Breast epithelium (tissue), 4 donors: ENCODE results near the gene SMARCA4. TPM values are rescaled to one million over a fixed set of nuclear protein-coding genes. Genes with fewer than 3 reads are reported as not detected.
A peak's percentile ranks its signal among the peaks of the same experiment; 100 is the strongest.
"Not testable (repeated sequence)": the region's sequence is repeated elsewhere in the genome, so short reads cannot be mapped to it uniquely, and the experiment has no call there.

Experiments used
- DNase-seq, 2 donors: peaks; one replicate each; pipeline ENCODE4 v3.0.0-alpha.2; 2019; ENCODE audit warnings: low spot score in 2 of 2
- H3K27ac ChIP-seq, 2 donors: fragments of 200-600 bp; sonication (generic) in 1 of 2; one replicate each; pipeline ENCODE4 v1.5.1; 2016 to 2019; ENCODE audit warnings: mild to moderate bottlenecking in 1 of 2
- H3K27me3 ChIP-seq, 2 donors: fragments of 200-600 bp; sonication (generic) in 1 of 2; one replicate each; pipeline versions ENCODE4 v1.5.1 to v1.6.0; 2017 to 2019; ENCODE audit warnings: control low read depth in 1 of 2, mild to moderate bottlenecking in 1 of 2
- H3K36me3 ChIP-seq: fragments of 200-600 bp; one replicate; pipeline ENCODE4 v1.5.1; 2019
- H3K4me1 ChIP-seq, 2 donors: fragments of 200-600 bp; sonication (generic); one replicate each; pipeline ENCODE4 v1.5.1; 2016 to 2019; ENCODE audit warnings: control low read depth in 1 of 2
- H3K4me3 ChIP-seq, 3 donors: fragments of 200-600 bp; sonication (generic); 1 replicate in 2 of 3; 2 replicates in 1 of 3; pipeline ENCODE4 v1.5.1; 2016 to 2019; ENCODE audit warnings: mild to moderate bottlenecking in 3 of 3, moderate library complexity in 2 of 3
- H3K9me3 ChIP-seq, 2 donors: fragments of 200-600 bp; sonication (generic) in 1 of 2; one replicate each; pipeline ENCODE4 v1.5.1; 2016 to 2019; ENCODE audit warnings: control low read depth in 1 of 2
- POLR2A ChIP-seq: fragments of 450-650 bp; IDR thresholded peaks from one replicate; pipeline ENCODE4 v1.6.1; 2016; ENCODE audit warnings: antibody characterized with exemption, mild to moderate bottlenecking, moderate library complexity
- POLR2AphosphoS5 ChIP-seq, 3 donors: sonication (generic); formaldehyde crosslinking; IDR thresholded peaks; one replicate each; pipeline ENCODE4 v1.6.1; 2017; ENCODE audit warnings: antibody characterized with exemption in 3 of 3
- intact Hi-C: fragments of 100-400 bp; cut with DNase I; formaldehyde crosslinking; loops from one replicate; pipeline ENCODE4 v1.15.1; 2023; ENCODE audit warnings: low total_unique reads
- total RNA-seq, 3 donors: library from RNA; depleted of rRNA; stranded (reverse); fragments of >200 nt; gene quantifications; one replicate each; pipeline ENCODE4 v1.1.0, GENCODE V29; 2016
- TF ChIP-seq, protein P1 (sequence below), 3 donors: fragments of 450-650 bp; IDR thresholded peaks; one replicate each; pipeline ENCODE4 v1.5.1; 2016 to 2017; ENCODE audit warnings: antibody characterized with exemption in 3 of 3, mild to moderate bottlenecking in 3 of 3, moderate library complexity in 3 of 3

The SMARCA4 gene
- total RNA-seq, 3 donors from 2014 or later = 36.8 to 78.3 (median 72.4) TPM

DNA sequence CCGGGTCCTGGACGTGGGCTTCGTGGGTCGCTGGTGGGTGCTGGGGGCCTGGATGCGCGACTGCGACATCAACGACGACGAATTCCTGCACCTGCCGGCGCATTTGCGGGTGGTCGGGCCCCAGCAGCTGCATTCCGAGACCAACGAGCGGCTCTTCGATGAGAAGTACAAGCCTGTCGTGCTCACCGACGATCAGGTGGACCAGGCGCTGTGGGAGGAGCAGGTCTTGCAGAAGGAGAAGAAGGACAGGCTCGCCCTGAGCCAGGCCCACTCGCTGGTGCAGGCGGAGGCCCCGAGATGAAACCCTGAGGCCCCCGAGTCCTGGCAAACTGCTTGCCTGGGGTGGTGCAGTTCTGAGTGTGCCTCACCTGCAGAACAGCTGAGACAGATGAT lies 31.4 kb upstream of the SMARCA4 start:
- Histone ChIP-seq H3K27ac (peak overlapping the region; percentile 88 to 89), H3K4me3 (peak overlapping the region; percentile 81 to 99 (median 86)), H3K27me3 (no peaks in the 10 kb centered on the region), H3K9me3 (no peaks in the 10 kb centered on the region), H3K4me1 (peaks cover 0 to 15% of the 10 kb centered on the region in 2 donors), H3K36me3 (no peaks in the 10 kb centered on the region)
- TF ChIP-seq POLR2AphosphoS5 (IDR thresholded peaks at IDR 0.05) (no peak), POLR2A (no peak)
- TF ChIP-seq, protein P1, sequence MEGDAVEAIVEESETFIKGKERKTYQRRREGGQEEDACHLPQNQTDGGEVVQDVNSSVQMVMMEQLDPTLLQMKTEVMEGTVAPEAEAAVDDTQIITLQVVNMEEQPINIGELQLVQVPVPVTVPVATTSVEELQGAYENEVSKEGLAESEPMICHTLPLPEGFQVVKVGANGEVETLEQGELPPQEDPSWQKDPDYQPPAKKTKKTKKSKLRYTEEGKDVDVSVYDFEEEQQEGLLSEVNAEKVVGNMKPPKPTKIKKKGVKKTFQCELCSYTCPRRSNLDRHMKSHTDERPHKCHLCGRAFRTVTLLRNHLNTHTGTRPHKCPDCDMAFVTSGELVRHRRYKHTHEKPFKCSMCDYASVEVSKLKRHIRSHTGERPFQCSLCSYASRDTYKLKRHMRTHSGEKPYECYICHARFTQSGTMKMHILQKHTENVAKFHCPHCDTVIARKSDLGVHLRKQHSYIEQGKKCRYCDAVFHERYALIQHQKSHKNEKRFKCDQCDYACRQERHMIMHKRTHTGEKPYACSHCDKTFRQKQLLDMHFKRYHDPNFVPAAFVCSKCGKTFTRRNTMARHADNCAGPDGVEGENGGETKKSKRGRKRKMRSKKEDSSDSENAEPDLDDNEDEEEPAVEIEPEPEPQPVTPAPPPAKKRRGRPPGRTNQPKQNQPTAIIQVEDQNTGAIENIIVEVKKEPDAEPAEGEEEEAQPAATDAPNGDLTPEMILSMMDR (IDR thresholded peaks at IDR 0.05) = no peak
- intact Hi-C loops = no loop called here
- no peak for DNase-seq

DNA sequence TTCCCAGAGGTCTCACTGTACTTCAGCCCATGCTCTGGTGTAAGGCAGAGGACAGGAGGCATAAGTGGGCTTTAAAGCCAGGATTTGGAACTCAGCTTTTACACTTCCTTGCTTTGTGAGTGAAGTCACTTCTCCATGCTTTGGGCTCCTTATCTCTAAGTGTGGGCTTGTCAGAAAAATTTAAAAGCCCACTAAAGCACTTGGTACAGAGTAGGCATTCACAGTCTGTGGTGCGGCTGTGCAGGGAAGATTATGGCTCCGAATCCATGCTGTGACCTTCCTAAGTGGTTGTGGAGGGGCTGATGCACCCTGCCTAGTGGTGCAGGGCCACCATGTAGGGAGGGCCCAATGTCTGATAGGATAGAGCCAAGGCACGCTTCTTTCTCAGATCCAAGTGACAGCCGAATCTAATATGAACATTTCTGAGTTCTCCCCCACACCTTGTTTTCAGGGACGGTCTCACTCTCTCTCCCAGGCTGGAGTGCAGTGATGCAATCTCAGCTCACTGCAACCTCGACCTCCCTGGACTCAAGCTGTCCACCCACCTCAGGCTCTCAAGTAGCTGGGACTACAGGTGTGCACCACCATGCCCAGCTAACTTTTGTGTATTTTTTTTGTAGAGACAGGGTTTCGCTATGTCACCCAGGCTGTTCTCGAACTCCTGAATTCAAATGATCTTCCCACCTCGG lies 25.3 kb upstream of the SMARCA4 start:
- DNase-seq = no peak
- intact Hi-C loops = no loop called here
- Histone ChIP-seq H3K4me1 (peaks cover 0 to 4% of the 10 kb centered on the region in 2 donors), H3K9me3 (no peaks in the 10 kb centered on the region), H3K27me3 (no peaks in the 10 kb centered on the region), H3K27ac (no peak overlapping the region), H3K4me3 (no peak overlapping the region), H3K36me3 (no peaks in the 10 kb centered on the region)
- TF ChIP-seq POLR2A = no peak
- TF ChIP-seq, protein P1 (IDR thresholded peaks at IDR 0.05) = no peak
- no peak for TF ChIP-seq POLR2AphosphoS5 (IDR thresholded peaks at IDR 0.05)

DNA sequence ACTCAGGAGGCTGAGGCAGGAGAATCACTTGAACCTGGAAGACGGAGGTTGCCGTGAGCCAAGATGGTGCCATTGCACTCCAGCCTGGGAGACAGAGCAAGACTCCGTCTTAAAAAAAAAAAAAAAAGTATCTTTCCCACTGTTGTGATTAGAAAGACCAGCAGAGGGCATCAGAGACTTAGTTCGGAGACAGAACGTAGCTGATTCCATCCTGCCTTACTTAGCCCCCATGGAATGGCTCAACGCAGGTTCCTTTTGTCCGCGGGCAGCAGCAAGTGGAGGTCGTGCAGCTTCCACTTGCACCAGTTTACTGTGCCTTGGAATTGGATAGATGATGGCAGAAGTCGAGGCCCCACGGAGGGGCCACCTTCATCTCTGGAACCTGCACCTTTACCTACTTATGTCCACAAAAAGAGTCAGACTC lies 24.2 kb upstream of the SMARCA4 start:
- intact Hi-C loops = no loop called here
- Histone ChIP-seq H3K27me3 (no peaks in the 10 kb centered on the region), H3K9me3 (no peaks in the 10 kb centered on the region), H3K27ac (no peak overlapping the region), H3K36me3 (no peaks in the 10 kb centered on the region), H3K4me3 (no peak overlapping the region), H3K4me1 (peaks cover 0 to 7% of the 10 kb centered on the region in 2 donors)
- no peak for DNase-seq
- TF ChIP-seq POLR2AphosphoS5 (IDR thresholded peaks at IDR 0.05) (peak in 1 of 3 donors; percentile 44), POLR2A (no peak)
- TF ChIP-seq, protein P1 (IDR thresholded peaks at IDR 0.05) = peak; percentile 29 to 86 (median 67)

DNA sequence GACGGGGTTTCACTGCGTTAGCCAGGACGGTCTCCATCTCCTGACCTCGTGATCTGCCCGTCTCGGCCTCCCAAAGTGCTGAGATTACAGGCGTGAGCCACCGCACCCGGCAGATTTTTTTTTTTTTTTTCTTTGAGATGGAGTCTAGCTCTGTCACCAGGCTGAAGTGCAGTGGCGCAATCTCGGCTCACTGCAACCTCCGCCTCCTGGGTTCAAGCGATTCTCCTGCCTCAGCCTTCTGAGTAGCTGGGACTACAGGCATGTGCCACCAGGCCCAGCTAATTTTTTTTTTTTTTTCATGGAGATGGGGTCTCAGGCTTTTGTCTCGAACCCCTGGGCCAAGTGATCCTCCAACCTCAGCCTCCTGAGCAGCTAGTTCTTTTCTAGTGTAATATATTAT lies 19.2 kb upstream of the SMARCA4 start:
- DNase-seq, H3K36me3 ChIP-seq, H3K27me3 ChIP-seq, intact Hi-C loops, H3K9me3 ChIP-seq, H3K4me1 ChIP-seq, H3K4me3 ChIP-seq: not testable (repeated sequence)
- H3K27ac ChIP-seq = peak overlapping the region in 1 of 2 donors; percentile 21

DNA sequence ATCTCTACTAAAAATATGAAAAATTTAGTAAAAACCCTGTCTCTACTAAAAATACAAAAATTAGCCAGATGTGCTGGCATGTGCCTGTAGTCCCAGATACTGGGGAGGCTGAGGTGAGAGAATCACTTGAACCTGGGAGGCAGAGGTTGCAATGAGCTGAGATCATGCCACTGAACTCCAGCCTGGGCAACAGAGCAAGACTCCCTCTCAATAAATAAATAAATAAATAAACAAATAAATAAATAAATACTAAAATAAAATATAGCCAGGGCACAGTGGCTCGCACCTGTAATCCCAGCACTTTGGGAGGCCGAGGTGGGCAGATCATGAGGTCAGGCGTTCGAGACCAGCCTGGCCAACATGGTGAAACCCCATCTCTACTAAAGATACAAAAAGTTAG lies 17.4 kb upstream of the SMARCA4 start:
- H3K36me3 ChIP-seq, H3K9me3 ChIP-seq, intact Hi-C loops, H3K27me3 ChIP-seq, H3K4me1 ChIP-seq, DNase-seq, H3K27ac ChIP-seq, H3K4me3 ChIP-seq: not testable (repeated sequence)

DNA sequence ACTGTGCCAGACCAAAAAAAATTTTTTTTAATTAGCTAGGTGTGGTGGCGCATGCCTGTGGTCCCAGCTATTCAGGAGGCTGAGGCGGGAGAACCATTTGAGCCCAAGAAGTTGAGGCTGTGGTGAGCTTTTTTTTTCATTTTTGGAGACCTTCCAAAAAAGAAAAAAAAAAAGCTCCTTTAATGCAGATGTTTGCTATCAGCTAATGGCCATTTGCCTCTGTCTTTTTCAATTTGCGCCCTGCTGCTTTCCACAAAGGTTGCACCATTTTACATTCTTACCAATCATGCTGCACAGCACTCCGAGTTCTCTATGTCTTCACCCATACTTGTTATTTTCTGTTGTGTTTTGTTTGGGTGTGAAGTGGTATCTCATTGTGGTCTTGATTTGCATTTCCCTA lies 15.6 kb upstream of the SMARCA4 start:
- DNase-seq = no peak
- TF ChIP-seq, protein P1 (IDR thresholded peaks at IDR 0.05) = no peak
- TF ChIP-seq POLR2AphosphoS5 (IDR thresholded peaks at IDR 0.05) (no peak), POLR2A (no peak)
- no peaks in the 10 kb centered on the region for H3K9me3 ChIP-seq
- no peak overlapping the region for H3K4me3 ChIP-seq
- no peaks in the 10 kb centered on the region for H3K36me3 ChIP-seq
- H3K4me1 ChIP-seq = peaks cover 0 to 6% of the 10 kb centered on the region in 2 donors
- intact Hi-C loops = no loop called here
- H3K27ac ChIP-seq = no peak overlapping the region
- H3K27me3 ChIP-seq = no peaks in the 10 kb centered on the region
